ENCODE measurements around the gene POSTN.

Gene POSTN, protein sequence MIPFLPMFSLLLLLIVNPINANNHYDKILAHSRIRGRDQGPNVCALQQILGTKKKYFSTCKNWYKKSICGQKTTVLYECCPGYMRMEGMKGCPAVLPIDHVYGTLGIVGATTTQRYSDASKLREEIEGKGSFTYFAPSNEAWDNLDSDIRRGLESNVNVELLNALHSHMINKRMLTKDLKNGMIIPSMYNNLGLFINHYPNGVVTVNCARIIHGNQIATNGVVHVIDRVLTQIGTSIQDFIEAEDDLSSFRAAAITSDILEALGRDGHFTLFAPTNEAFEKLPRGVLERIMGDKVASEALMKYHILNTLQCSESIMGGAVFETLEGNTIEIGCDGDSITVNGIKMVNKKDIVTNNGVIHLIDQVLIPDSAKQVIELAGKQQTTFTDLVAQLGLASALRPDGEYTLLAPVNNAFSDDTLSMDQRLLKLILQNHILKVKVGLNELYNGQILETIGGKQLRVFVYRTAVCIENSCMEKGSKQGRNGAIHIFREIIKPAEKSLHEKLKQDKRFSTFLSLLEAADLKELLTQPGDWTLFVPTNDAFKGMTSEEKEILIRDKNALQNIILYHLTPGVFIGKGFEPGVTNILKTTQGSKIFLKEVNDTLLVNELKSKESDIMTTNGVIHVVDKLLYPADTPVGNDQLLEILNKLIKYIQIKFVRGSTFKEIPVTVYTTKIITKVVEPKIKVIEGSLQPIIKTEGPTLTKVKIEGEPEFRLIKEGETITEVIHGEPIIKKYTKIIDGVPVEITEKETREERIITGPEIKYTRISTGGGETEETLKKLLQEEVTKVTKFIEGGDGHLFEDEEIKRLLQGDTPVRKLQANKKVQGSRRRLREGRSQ

DNA sequence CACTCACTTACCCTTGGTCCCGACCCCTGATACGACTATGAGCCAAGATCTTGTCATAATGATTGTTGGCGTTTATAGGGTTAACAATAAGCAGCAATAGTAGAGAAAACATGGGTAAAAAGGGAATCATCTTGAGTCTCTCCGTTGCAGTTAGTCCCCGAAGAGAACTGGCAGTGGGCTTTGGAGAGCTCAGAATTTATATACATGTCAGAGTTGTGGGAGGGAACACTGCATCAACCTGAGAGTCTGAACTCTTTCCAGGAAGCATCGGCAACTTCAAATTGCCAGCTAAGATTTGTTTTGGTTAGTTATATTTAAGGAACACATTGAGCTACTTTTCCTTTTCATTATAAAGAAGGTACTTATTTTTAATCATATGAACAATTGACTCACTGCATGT, at the start of gene POSTN:
Gene POSTN (minus strand): TSS at position 172 of the 400 bp plus-strand sequence. CDS start 42 bp downstream, at position 130.
- no peak for DNase-seq (ENCODE audit: low read depth, low spot score)

DNA sequence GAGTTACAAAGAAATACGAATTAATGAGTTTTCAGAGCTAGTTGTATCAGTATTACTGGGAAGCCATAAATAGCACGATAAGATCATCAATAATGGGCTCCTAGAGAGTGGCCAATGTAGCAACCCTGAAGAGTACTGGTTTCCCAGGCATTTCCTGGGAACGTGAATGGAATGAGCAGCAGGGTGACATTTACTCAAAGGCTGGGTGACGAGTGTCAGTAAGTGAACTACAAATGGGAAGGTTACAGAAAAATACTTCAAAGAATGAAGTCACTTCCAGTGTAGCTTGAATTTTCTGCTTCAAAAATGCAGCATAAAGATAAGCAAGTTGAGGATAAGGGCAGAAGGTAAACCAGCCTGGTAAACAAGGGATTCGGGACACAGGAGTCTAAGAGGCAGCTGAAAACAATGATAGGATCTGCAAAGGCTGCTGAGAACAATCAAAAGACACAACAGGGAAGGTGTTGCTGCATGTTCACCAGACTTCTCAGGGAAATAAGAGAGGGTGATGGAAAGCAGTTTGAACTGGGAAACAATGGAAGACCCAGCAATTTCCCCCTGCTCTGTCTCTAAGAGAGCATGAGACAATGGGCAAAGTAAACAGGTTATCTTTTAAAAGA, 48.6 kb upstream of the POSTN start:
- DNase-seq (ENCODE audit: low read depth, low spot score): no peak

DNA sequence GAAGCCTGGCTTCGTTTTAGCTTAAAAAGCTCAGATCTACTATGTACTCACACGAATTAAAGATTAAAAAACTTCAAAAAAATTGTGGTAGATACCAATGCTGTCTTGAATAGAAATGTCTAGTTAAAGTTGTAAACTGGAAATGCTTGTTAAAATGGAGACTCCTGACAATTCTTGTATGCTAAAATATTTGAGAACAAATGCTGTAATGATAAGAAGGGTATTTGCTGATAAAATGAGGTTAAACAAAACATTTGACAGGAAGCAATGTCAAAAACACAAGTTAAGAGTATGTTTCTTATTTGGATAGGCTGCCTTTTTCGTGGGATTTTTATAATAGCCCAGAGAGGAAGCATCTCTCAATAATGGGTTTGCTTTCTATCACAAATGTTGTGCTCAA, 48.0 kb upstream of the POSTN start:
- DNase-seq (ENCODE audit: low read depth, low spot score): no peak

- no peak for DNase-seq (ENCODE audit: low read depth, low spot score)
Measured at GRCh38 chr13:37645181-37645740, 46.7 kb upstream of the POSTN start.

GRCh38 chr13:37641391-37641790, 42.8 kb upstream of the POSTN start:
- no peak for DNase-seq (ENCODE audit: low read depth, low spot score)

DNA sequence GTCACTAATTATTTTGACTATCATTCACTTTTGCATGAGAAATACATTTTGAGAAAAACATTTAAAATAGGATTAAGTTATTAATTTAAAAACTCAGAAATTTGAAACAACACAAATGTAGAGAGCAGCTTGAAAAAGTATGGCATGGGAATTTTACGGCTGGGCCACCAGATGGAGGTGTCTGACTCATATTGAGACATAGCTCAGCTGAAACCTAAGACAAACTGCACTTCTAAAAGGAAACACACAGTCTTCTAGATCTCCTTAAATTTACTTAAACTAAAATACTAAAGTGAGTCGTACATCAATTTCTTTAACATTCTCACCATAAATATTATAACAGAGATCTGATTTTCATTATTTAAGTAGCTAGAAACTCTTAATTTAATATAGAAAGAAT, 41.9 kb upstream of the POSTN start:
- no peak for DNase-seq (ENCODE audit: low read depth, low spot score)

GRCh38 chr13:37636701-37637100, 38.1 kb upstream of the POSTN start:
- no peak for DNase-seq (ENCODE audit: low read depth, low spot score)

GRCh38 chr13:37632294-37632693, 33.7 kb upstream of the POSTN start:
- no peak for DNase-seq (ENCODE audit: low read depth, low spot score)

DNA sequence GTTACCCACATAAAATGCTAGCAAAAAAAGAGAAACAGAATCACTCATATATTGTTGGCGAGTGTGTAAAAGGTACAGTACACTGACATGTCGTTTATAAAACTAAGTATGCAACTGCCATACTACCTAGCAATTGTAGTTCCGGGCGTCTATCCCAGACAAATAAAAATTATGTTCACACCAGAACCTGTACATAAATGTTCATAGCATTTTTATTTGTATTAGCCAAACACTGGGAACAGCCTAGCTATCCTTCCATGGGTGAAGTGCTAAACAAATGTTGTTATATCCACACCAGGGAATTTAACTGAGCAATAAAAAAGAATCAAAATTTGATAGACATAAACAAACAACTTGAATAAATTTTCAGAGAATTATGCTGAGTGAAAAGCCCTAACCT, 28.9 kb upstream of the POSTN start:
- no peak for DNase-seq (ENCODE audit: low read depth, low spot score)

GRCh38 chr13:37621811-37622361, 23.3 kb upstream of the POSTN start:
- DNase-seq (ENCODE audit: low read depth, low spot score): no peak

DNA sequence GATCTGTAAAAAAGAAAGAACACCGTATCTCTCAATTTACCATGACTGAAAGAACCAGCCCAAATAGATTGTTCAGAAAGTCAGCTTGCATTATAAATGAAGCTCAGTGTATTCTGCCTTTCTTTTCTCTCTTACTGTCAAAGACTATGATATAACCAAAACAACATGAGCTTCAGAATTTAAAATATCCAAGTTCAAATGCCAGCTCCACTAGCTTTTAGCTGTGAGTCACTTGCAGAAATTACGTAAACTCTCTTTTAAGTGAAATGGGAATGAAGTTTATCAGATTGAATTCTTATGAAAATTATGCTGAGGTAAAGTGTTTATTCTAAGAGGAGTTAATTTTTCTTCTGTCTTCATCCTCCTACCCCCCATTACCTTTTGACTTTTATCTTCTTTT, 20.0 kb upstream of the POSTN start:
- DNase-seq (ENCODE audit: low read depth, low spot score): no peak

- no peak for DNase-seq (ENCODE audit: low read depth, low spot score)
Measured at GRCh38 chr13:37617173-37617572, 18.6 kb upstream of the POSTN start.

- DNase-seq (ENCODE audit: low read depth, low spot score): no peak
Measured at GRCh38 chr13:37616131-37616530, 17.6 kb upstream of the POSTN start.

- DNase-seq (ENCODE audit: low read depth, low spot score): no peak
Measured at GRCh38 chr13:37615276-37615675, 16.7 kb upstream of the POSTN start.

GRCh38 chr13:37613638-37614037, 15.1 kb upstream of the POSTN start:
- no peak for DNase-seq (ENCODE audit: low read depth, low spot score)

- DNase-seq (ENCODE audit: low read depth, low spot score): no peak
Measured at GRCh38 chr13:37613236-37613635, 14.7 kb upstream of the POSTN start.

GRCh38 chr13:37608750-37609339, 10.3 kb upstream of the POSTN start:
- no peak for DNase-seq (ENCODE audit: low read depth, low spot score)

DNA sequence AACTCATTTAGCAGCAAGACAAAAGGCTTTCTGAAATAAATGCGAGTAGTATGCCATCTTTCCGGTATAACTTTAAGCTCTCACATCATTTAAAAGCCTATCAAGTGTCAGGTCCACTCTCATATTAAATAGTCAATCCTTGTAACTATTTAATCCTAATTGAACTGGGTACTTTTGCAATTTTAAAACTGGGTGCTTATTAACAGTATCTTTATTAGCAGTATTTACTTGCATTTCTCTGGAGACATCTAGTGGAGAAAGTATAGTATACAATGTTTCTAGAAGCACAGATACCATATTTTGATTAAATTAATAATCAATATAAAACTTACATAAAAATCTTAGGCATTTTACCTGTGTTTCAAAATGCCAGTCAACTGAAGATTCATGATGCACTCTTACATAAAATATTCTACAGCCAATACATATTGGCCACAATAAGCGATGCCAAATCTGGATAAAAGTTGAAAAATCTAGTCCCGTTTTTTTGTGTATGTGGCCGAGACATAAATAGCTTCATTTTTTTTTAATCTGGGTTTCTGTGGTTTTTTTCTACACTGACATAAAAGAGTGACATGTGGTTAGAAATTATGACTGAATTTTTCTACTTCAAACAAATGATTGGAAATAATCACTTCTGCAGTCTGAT, 4.3 kb upstream of the POSTN start:
- DNase-seq (ENCODE audit: low read depth, low spot score): no peak

GRCh38 chr13:37601648-37602440, 3.3 kb upstream of the POSTN start:
- no peak for DNase-seq (ENCODE audit: low read depth, low spot score)

DNA sequence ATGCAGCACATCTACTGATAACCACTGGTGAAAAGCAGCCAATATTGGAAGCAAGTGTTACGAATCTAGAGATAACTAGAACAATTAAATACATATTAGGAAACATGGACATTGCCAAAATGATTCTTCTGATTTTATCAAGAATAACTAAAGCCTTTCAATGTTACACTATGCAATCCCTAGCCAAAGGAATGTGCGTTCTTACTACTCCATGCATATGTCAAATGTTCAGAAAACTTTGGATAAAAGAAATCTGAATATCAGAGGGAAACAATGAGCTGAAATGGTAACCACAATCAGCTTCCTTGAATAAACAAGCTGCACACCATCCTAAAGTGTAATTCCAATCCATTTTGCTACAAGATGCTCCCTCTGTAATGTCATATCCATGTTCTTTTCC, 951 bp upstream of the POSTN start:
- no peak for DNase-seq (ENCODE audit: low read depth, low spot score)
